HL-60 (cell line): ENCODE measurements around the gene UQCRH.
"Not testable (repeated sequence)": the region's sequence is repeated elsewhere in the genome, so short reads cannot be mapped to it uniquely, and the experiment has no call there.

Experiments
- CTCF ChIP-seq: IDR thresholded peaks from one replicate; pipeline ENCODE4 v1.5.1; 2011; ENCODE audit warnings: low read length, control low read depth, inconsistent platforms; ENCODE audit not compliant: insufficient read depth
- GABPA ChIP-seq: IDR thresholded peaks from 2 replicates; pipeline ENCODE4 v1.6.1; 2012; ENCODE audit warnings: low read depth
- POLR2AphosphoS5 ChIP-seq: IDR thresholded peaks from 2 replicates; pipeline ENCODE4 v1.6.1; 2012; ENCODE audit warnings: low read depth
- REST ChIP-seq: IDR thresholded peaks from 2 replicates; pipeline ENCODE4 v1.6.1; 2012; ENCODE audit warnings: low read depth; ENCODE audit not compliant: insufficient replicate concordance
- SPI1 ChIP-seq: IDR thresholded peaks from 2 replicates; pipeline ENCODE4 v1.6.1; 2012; ENCODE audit warnings: low read depth, mild to moderate bottlenecking, borderline replicate concordance

- TF ChIP-seq CTCF, POLR2AphosphoS5, SPI1, GABPA, REST: not testable (repeated sequence)
Measured at GRCh38 chr1:46337409-46337808, 33.9 kb downstream of the UQCRH start.
